NT2/D1 (cell line): ENCODE data around the gene VPS8.

ENCODE experiments used
- DNase-seq: peaks from one replicate; pipeline ENCODE4 v3.0.0-alpha.2; 2011; ENCODE audit warnings: low read depth, low spot score
- H3K27me3 ChIP-seq: 2 replicates; pipeline ENCODE4 v1.6.0; 2011; ENCODE audit warnings: mild to moderate bottlenecking; ENCODE audit not compliant: insufficient read length, insufficient read depth
- H3K36me3 ChIP-seq: 2 replicates; pipeline ENCODE4 v1.6.1; 2011; ENCODE audit warnings: mild to moderate bottlenecking, low read length, mixed read lengths; ENCODE audit not compliant: insufficient read depth, insufficient read length
- H3K4me1 ChIP-seq: 2 replicates; pipeline ENCODE4 v1.5.1; 2011; ENCODE audit not compliant: insufficient read depth, insufficient read length
- H3K4me3 ChIP-seq: 2 replicates; pipeline ENCODE4 v1.5.1; 2011; ENCODE audit warnings: low read depth; ENCODE audit not compliant: insufficient read length
- H3K9ac ChIP-seq: 2 replicates; pipeline ENCODE4 v1.6.0; 2011; ENCODE audit warnings: low read depth; ENCODE audit not compliant: insufficient read length
- H3K9me3 ChIP-seq: 2 replicates; pipeline ENCODE4 v1.5.1; 2011; ENCODE audit warnings: mild to moderate bottlenecking, low read length; ENCODE audit not compliant: insufficient read depth
- SUZ12 ChIP-seq: IDR thresholded peaks from 2 replicates; pipeline ENCODE4 v1.6.1; 2011; ENCODE audit not compliant: insufficient read length, insufficient read depth; ENCODE audit errors: extremely low read depth
- YY1 ChIP-seq: IDR thresholded peaks from 2 replicates; pipeline ENCODE4 v1.6.1; 2011; ENCODE audit not compliant: insufficient read length, insufficient read depth
- ZNF274 ChIP-seq: IDR thresholded peaks from 2 replicates; pipeline ENCODE4 v1.6.1; 2011; ENCODE audit warnings: mild to moderate bottlenecking, low read depth, low read length

Gene VPS8

DNA sequence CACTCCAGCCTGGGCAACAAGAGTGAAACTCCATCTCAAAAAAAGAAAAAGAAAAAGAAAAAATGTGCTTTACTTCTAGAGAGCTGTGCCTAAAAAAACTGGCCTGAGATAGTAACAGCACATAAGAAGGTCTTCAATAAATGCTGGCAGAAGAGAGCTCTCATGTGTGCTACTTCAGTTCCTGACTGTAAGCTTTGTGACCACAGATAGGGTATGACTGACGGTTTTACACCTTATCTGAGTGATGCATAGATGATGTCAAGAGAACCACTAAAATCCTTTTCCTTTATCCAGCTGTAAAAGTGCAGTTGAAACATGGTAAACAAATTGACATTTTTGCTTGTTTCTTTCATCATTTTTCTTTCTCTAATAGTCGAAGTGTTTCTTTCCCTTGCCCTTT is 213.0 kb downstream of the VPS8 start:
- Histone ChIP-seq H3K9me3 (0 out of 2 replicates have a peak, but pooled peaks cover under 1% of the 10 kb centered on the region), H3K27me3 (no peaks in the 10 kb centered on the region), H3K4me3 (no peak overlapping the region), H3K36me3 (peaks cover 9% of the 10 kb centered on the region), H3K9ac (no peak overlapping the region), H3K4me1 (no peaks in the 10 kb centered on the region)
- TF ChIP-seq ZNF274 (no peak), YY1 (no peak), SUZ12 (no peak)
- no peak for DNase-seq

- H3K36me3 ChIP-seq, result peaks cover 9% of the 10 kb centered on the region
- H3K9ac ChIP-seq, result no peak overlapping the region
- H3K27me3 ChIP-seq, result no peaks in the 10 kb centered on the region
- H3K4me3 ChIP-seq, result no peak overlapping the region
- H3K4me1 ChIP-seq, result peaks cover 3% of the 10 kb centered on the region
- H3K9me3 ChIP-seq, result no peaks in the 10 kb centered on the region
- DNase-seq, result no peak
- TF ChIP-seq ZNF274 (no peak), YY1 (no peak), SUZ12 (no peak)
Measured at GRCh38 chr3:185028121-185028520, 216.2 kb downstream of the VPS8 start.

DNA sequence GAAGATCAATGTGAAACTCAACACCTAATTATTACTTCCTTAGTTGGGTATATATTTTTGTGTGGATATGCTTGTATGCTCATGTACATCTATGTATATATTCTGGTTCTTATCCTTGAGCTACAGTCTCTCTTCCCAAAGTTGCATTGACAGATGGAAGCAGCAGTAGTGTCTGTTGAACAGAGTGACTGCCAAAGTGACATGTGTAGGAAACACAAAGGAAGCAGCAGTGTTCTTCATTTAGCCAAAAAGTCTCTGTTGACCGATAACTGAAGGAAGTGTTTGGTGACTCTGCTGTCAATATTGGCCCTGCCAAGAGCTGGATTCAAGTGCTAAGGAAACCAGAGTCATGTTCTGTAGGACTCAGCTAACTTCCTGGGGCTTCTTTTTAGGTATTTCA is 217.1 kb downstream of the VPS8 start:
- no peak for TF ChIP-seq YY1
- no peak for TF ChIP-seq SUZ12
- no peak for TF ChIP-seq ZNF274
- Histone ChIP-seq H3K9me3 (no peaks in the 10 kb centered on the region), H3K27me3 (no peaks in the 10 kb centered on the region), H3K9ac (no peak overlapping the region), H3K36me3 (peaks cover 9% of the 10 kb centered on the region), H3K4me1 (peaks cover 3% of the 10 kb centered on the region), H3K4me3 (no peak overlapping the region)
- no peak for DNase-seq

DNA sequence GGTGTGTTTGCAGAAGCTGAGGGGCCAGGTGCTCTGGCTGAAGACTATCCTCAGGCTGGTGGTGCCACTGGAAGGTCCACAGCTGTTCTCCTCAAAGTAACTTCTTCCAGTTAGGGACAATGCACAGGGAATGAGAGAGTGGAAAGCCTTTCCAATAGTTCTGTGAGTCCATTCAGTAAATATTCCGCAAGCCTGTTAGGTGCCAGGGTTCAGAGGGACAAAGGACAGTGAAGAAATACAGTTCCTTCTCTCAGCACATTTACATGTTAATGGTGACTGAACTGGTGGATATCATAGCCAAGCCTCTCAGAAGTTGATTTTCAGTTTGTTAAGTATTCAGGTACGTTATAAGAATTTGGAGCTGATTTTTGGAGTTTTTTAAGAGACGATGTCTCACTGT is 218.4 kb downstream of the VPS8 start:
- Histone ChIP-seq H3K4me3 (no peak overlapping the region), H3K9ac (no peak overlapping the region)
- no peak for DNase-seq

GRCh38 chr3:185030951-185031350 is 219.0 kb downstream of the VPS8 start:
- Histone ChIP-seq H3K27me3 (no peaks in the 10 kb centered on the region), H3K9me3 (no peaks in the 10 kb centered on the region), H3K4me3 (no peak overlapping the region), H3K4me1 (peaks cover 3% of the 10 kb centered on the region), H3K36me3 (peaks cover 9% of the 10 kb centered on the region), H3K9ac (no peak overlapping the region)
- DNase-seq, result no peak
- TF ChIP-seq ZNF274 (no peak), SUZ12 (no peak), YY1 (no peak)

More for the DNA sequence above, 218.4 kb downstream of the VPS8 start:
- peaks cover 9% of the 10 kb centered on the region for H3K36me3 ChIP-seq
- TF ChIP-seq SUZ12 (no peak), YY1 (no peak), ZNF274 (no peak)
- no peaks in the 10 kb centered on the region for H3K9me3 ChIP-seq
- H3K4me1 ChIP-seq, result peaks cover 3% of the 10 kb centered on the region
- H3K27me3 ChIP-seq, result no peaks in the 10 kb centered on the region

GRCh38 chr3:185037801-185038200 is 225.8 kb downstream of the VPS8 start:
- H3K4me3 ChIP-seq, result no peak overlapping the region
- H3K9ac ChIP-seq, result no peak overlapping the region
- peaks cover 12% of the 10 kb centered on the region; the same call in 1 of the 2 replicates for H3K9me3 ChIP-seq
- no peaks in the 10 kb centered on the region for H3K36me3 ChIP-seq
- no peaks in the 10 kb centered on the region for H3K4me1 ChIP-seq
- H3K27me3 ChIP-seq, result no peaks in the 10 kb centered on the region
- TF ChIP-seq YY1 (no peak), ZNF274 (no peak), SUZ12 (no peak)
- DNase-seq, result no peak

DNA sequence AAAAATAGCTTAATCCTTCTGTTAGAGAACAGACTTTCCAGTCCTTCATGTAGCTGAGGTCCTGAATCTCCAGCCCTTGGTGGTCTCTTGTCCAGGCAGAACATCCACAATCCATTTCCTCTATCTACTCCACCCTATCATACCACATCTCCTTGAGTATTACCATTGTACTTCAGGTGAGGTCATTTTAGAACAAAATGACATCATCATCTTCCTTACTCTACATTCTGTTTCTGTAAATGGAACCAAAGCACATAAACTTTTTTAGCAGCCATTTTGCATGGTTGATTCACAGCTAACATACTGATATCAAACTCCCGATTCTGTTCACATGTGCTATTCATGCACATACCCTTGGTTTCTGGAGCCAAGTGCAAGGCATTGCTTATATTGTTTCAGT is 228.5 kb downstream of the VPS8 start:
- Histone ChIP-seq H3K4me1 (no peaks in the 10 kb centered on the region), H3K4me3 (no peak overlapping the region), H3K36me3 (no peaks in the 10 kb centered on the region), H3K9ac (no peak overlapping the region), H3K27me3 (no peaks in the 10 kb centered on the region), H3K9me3 (peaks cover 12% of the 10 kb centered on the region; the same call in 1 of the 2 replicates)
- TF ChIP-seq SUZ12 (no peak), YY1 (no peak), ZNF274 (no peak)
- DNase-seq, result no peak

- H3K9me3 ChIP-seq, result peaks cover 10% of the 10 kb centered on the region; the same call in 1 of the 2 replicates
- no peak overlapping the region for H3K4me3 ChIP-seq
- TF ChIP-seq YY1 (no peak), SUZ12 (no peak), ZNF274 (no peak)
- H3K4me1 ChIP-seq, result no peaks in the 10 kb centered on the region
- no peaks in the 10 kb centered on the region for H3K36me3 ChIP-seq
- no peak for DNase-seq
- no peaks in the 10 kb centered on the region for H3K27me3 ChIP-seq
- no peak overlapping the region for H3K9ac ChIP-seq
Measured at GRCh38 chr3:185041540-185041939, 229.6 kb downstream of the VPS8 start.
